Testis (tissue), 3 donors: ENCODE measurements around the gene TSHZ3. TPM values are rescaled to one million over a fixed set of nuclear protein-coding genes. Genes with fewer than 3 reads are reported as not detected.

Source experiments
- DNase-seq: peaks from one replicate; pipeline ENCODE4 v3.0.0-alpha.2; 2019
- H3K27ac ChIP-seq, 2 donors: fragments of 200-600 bp; sonication (generic); one replicate each; pipeline ENCODE4 v1.5.1; 2019
- H3K27me3 ChIP-seq: fragments of 200-600 bp; sonication (generic); one replicate; pipeline ENCODE4 v1.5.1; 2019
- H3K36me3 ChIP-seq: fragments of 200-600 bp; sonication (generic); one replicate; pipeline ENCODE4 v1.5.1; 2017; ENCODE audit warnings: low read depth; ENCODE audit errors: missing control alignments
- H3K4me1 ChIP-seq: fragments of 200-600 bp; sonication (generic); one replicate; pipeline ENCODE4 v1.5.1; 2019
- H3K4me3 ChIP-seq, 2 donors: fragments of 200-600 bp; sonication (generic); one replicate each; pipeline ENCODE4 v1.5.1; 2017 to 2019
- H3K9me3 ChIP-seq: fragments of 200-600 bp; sonication (generic); one replicate; pipeline ENCODE4 v1.5.1; 2017
- POLR2A ChIP-seq: fragments of 450-650 bp; IDR thresholded peaks from one replicate; pipeline ENCODE4 v1.6.1; 2017; ENCODE audit warnings: antibody characterized with exemption, mild to moderate bottlenecking, moderate library complexity
- WGBS, 2 donors: methylation state at CpG; one replicate each; pipeline ENCODE4 v1.1.5; 2018; 5-methylcytosine and 5-hydroxymethylcytosine counted together
- intact Hi-C: fragments of 100-400 bp; cut with DNase I; formaldehyde crosslinking; loops from one replicate; pipeline ENCODE4 v1.15.1; 2023; ENCODE audit warnings: low total_unique reads
- polyA plus RNA-seq: library from polyadenylated mRNA; stranded (reverse); fragments of 350-450 nt; fragmentation: Illumina TruSeq; extraction: RNeasy Lipid Tissue Mini Kit (QIAGEN cat#74804); gene quantifications from one replicate; pipeline ENCODE4 v1.2.3, GENCODE V29; 2014; ENCODE audit warnings: low read depth, low replicate concordance; ENCODE audit not compliant: insufficient read depth
- total RNA-seq, 2 donors: library from RNA; depleted of rRNA; stranded (reverse); fragments of >200 nt; gene quantifications; one replicate each; pipeline ENCODE4 v1.2.3, GENCODE V29; 2016
- TF ChIP-seq, protein P1 (sequence below), 3 experiments: fragments of 450-650 bp in 2 of 3; fragments of 200-600 bp in 1 of 3; sonication (generic) in 1 of 3; IDR thresholded peaks; one replicate each; pipeline ENCODE4 v1.5.1; 2016 to 2019; ENCODE audit warnings: antibody characterized with exemption in 3 of 3, mild to moderate bottlenecking in 2 of 3, moderate library complexity in 1 of 3

The TSHZ3 gene
- total and polyA plus RNA-seq, 3 donors from 2014 or later = 6.8 to 12.7 (median 8.0) TPM

DNA sequence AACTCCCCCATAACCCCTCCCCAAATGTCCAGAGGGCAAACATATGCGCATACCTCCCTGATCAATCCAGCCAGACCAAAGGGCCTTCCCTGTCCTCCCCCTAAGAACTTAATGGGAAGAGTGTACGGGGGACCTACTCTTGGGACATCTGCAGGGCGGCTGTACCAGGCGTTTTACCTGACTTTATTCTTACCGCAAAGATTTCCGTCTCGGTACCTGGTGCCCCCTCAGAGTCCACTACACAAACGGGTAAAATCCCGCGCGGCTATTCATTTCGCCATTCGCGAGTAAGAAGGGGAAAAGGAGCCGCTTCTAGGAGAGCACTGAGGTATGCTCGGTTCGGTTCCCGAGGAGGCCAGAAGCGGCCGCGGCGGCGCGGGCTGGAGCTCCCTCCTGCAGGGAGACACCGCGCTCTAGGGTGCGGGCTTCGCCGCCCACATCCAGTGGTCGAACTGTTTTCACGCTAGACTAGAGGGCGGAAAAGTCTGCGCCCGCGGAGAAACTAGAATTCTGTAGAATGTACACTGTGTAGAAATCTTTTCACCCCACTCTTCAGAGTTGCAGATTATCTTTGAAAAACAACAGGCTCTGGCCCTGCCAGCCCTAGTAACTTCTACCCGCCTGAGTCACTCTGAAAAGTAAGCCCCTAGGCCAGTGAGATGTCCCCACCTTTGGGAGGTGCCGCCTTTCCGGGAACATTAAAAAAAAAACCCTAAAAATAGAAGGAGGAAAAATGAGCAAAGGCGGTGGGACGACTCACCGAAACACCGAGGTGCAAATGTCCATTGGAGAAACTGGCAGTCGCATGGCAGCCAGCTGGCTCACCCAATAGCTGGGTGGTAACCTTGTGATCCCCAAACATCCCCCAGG lies 3.8 kb upstream of the TSHZ3 start:
- Histone ChIP-seq H3K4me3 (no peak overlapping the region), H3K4me1 (peaks cover 7% of the 10 kb centered on the region), H3K36me3 (no peaks in the 10 kb centered on the region), H3K27me3 (no peaks in the 10 kb centered on the region), H3K9me3 (no peaks in the 10 kb centered on the region), H3K27ac (no peak overlapping the region)
- DNase-seq = no peak
- intact Hi-C loops = no loop called here
- TF ChIP-seq, protein P1, sequence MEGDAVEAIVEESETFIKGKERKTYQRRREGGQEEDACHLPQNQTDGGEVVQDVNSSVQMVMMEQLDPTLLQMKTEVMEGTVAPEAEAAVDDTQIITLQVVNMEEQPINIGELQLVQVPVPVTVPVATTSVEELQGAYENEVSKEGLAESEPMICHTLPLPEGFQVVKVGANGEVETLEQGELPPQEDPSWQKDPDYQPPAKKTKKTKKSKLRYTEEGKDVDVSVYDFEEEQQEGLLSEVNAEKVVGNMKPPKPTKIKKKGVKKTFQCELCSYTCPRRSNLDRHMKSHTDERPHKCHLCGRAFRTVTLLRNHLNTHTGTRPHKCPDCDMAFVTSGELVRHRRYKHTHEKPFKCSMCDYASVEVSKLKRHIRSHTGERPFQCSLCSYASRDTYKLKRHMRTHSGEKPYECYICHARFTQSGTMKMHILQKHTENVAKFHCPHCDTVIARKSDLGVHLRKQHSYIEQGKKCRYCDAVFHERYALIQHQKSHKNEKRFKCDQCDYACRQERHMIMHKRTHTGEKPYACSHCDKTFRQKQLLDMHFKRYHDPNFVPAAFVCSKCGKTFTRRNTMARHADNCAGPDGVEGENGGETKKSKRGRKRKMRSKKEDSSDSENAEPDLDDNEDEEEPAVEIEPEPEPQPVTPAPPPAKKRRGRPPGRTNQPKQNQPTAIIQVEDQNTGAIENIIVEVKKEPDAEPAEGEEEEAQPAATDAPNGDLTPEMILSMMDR (IDR thresholded peaks at IDR 0.05) = no peak
- 52 to 58% methylated on average over 34 to 43 of the region's 43 CpGs for WGBS, 2 donors

- intact Hi-C loops = no loop called here
- H3K4me3 ChIP-seq = peak overlapping the region in 1 of 2 donors; percentile 78
- no peaks in the 10 kb centered on the region for H3K27me3 ChIP-seq
- H3K4me1 ChIP-seq = peaks cover 14% of the 10 kb centered on the region
- H3K27ac ChIP-seq = no peak overlapping the region
- WGBS, 2 donors = 47 to 68% methylated on average over 14 of the region's 14 CpGs
- no peak for DNase-seq
- H3K36me3 ChIP-seq = no peaks in the 10 kb centered on the region
- H3K9me3 ChIP-seq = no peaks in the 10 kb centered on the region
- TF ChIP-seq POLR2A = no peak
- TF ChIP-seq, protein P1 (IDR thresholded peaks at IDR 0.05) = no peak
Measured at GRCh38 chr19:31352296-31352781, 3.1 kb upstream of the TSHZ3 start.

DNA sequence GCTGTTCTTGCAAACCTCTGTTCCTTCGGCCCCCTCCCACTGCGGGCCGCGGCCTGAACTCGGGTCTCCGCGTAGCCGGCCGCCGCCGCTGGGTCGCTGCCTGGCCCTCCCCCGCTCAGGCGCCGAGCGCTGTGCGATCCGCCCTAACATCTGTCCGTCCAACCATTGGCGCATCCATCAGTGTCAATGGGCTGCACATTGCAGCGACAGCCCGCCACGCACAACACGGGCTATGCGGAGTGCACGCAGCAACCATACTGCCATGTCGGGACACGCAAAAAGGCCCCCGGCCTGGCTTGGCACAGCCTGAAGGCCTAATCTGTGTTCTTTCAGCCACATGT lies 2.6 kb upstream of the TSHZ3 start:
- no peak for DNase-seq
- intact Hi-C loops = no loop called here
- Histone ChIP-seq H3K4me3 (peak overlapping the region; percentile 78 to 94), H3K27me3 (no peaks in the 10 kb centered on the region), H3K9me3 (no peaks in the 10 kb centered on the region), H3K27ac (peak overlapping the region; percentile 21 to 93), H3K36me3 (no peaks in the 10 kb centered on the region), H3K4me1 (peaks cover 14% of the 10 kb centered on the region)
- 2 to 20% methylated on average over 18 to 29 of the region's 29 CpGs for WGBS, 2 donors
- TF ChIP-seq, protein P1 (IDR thresholded peaks at IDR 0.05) = no peak
- no peak for TF ChIP-seq POLR2A

GRCh38 chr19:31351056-31351854 lies 2.0 kb upstream of the TSHZ3 start:
- no peaks in the 10 kb centered on the region for H3K27me3 ChIP-seq
- intact Hi-C loops = no loop called here
- H3K4me1 ChIP-seq = peaks cover 14% of the 10 kb centered on the region
- H3K36me3 ChIP-seq = no peaks in the 10 kb centered on the region
- peak; percentile 47 for DNase-seq
- H3K27ac ChIP-seq = peak overlapping the region; percentile 21 to 93
- no peaks in the 10 kb centered on the region for H3K9me3 ChIP-seq
- WGBS, 2 donors = 0% methylated on average over 21 to 43 of the region's 72 CpGs
- peak overlapping the region; percentile 78 to 94 for H3K4me3 ChIP-seq
- TF ChIP-seq, protein P1 (IDR thresholded peaks at IDR 0.05) = no peak
- TF ChIP-seq POLR2A = no peak
